GM13976 (cell line): ENCODE results near the gene FAM83F.
A peak's percentile ranks its signal among the peaks of the same experiment; 100 is the strongest.

Experiments
- DNase-seq: peaks from one replicate; pipeline ENCODE4 v3.0.0; 2012; ENCODE audit warnings: low spot score
- in situ Hi-C: fragments of 300-500 bp; cut with MboI; formaldehyde crosslinking; loops from one replicate; pipeline ENCODE4 v1.12.0; 2022; ENCODE audit warnings: low sequenced_read_pairs, mixed read lengths, inconsistent platforms; ENCODE audit not compliant: unreplicated experiment
- TF ChIP-seq, protein P1 (sequence below): IDR thresholded peaks from 2 replicates; pipeline ENCODE4 v1.5.1; 2012; ENCODE audit warnings: borderline replicate concordance, mild to moderate bottlenecking; ENCODE audit not compliant: insufficient read depth; ENCODE audit errors: extremely low read depth, missing control alignments, control extremely low read depth

The FAM83F gene

DNA sequence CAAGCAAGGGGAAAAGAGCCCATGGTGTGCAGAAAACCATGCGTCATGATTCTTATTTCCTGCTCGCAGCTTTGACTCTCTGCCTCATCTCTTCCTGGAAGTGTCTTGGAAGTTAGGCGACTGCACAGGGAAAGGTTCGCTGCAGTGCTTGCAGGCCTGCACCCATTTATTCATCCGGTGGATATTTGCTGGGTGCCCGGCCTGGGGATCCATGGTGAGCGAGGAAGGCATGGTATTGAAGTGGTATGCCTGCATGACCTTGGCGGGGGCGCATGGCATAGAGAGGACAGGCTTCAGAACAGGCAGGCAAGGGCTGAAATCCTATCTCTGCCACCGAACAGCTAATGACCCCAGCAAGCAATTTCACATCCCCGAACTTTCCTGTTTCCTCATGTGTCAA is 40.6 kb downstream of the FAM83F start:
- no peak for DNase-seq
- in situ Hi-C loops, result loop anchor here (10.0 kb wide), 1 partner anchor 309 kb away; the partner anchor contains the start of gene ADSL
- TF ChIP-seq, protein P1, sequence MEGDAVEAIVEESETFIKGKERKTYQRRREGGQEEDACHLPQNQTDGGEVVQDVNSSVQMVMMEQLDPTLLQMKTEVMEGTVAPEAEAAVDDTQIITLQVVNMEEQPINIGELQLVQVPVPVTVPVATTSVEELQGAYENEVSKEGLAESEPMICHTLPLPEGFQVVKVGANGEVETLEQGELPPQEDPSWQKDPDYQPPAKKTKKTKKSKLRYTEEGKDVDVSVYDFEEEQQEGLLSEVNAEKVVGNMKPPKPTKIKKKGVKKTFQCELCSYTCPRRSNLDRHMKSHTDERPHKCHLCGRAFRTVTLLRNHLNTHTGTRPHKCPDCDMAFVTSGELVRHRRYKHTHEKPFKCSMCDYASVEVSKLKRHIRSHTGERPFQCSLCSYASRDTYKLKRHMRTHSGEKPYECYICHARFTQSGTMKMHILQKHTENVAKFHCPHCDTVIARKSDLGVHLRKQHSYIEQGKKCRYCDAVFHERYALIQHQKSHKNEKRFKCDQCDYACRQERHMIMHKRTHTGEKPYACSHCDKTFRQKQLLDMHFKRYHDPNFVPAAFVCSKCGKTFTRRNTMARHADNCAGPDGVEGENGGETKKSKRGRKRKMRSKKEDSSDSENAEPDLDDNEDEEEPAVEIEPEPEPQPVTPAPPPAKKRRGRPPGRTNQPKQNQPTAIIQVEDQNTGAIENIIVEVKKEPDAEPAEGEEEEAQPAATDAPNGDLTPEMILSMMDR, result no peak

GRCh38 chr22:40036126-40036525 is 41.4 kb downstream of the FAM83F start:
- no peak for DNase-seq
- TF ChIP-seq, protein P1, result no peak
- in situ Hi-C loops, result loop anchor here (10.0 kb wide), 1 partner anchor 309 kb away; the partner anchor contains the start of gene ADSL

DNA sequence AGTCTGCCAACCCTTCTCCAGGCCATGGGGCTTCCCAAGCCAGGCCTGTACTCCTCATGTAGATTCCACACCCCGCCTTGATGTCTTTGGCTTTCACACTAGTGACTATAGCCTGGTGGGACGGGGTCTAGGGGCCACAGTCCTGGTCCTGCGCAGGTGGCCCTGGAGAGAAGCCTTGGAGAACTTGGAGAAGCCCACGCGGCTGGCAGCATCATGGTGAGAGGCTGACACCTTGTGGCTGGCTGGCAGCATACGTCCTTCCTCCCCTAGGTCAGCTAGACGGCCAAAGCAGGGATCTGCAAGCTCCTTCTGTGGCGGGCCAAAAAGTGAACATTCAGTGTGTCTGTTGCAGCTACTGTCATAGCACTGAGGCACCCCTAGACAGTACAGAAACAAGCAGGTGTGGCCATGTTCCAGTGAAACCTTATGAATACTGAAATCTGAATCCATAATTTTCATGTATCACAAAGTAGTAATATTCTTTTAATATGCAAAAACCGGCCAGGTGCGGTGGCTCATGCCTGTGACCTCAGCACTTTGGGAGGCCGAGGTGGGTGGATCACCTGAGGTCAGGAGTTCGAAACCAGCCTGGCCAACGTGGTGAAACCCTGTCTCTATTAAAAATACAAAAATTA is 42.0 kb downstream of the FAM83F start:
- DNase-seq, result peak; percentile 78
- in situ Hi-C loops, result loop anchor here (10.0 kb wide), 1 partner anchor 308 kb away; the partner anchor contains the start of gene ADSL
- TF ChIP-seq, protein P1, result peak; percentile 74

DNA sequence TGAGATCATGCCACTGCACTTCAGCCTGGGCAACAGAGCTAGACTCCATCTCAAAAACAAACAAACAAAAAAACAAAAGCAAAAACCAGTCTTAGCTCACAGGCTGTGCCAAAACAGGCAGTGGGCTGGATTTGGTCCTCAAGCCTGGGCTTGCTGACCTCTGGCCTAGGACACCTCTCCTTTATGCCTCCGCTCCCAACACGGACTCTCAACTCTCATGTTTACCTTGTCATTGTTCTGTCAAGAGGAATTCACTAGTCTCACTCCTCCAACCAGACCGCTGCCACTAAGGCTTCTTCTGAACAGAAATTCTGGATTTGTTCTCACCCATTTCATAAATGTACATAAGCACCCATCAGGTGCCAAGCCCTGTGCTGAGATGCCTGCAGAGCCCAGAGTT is 42.6 kb downstream of the FAM83F start:
- no peak for DNase-seq
- TF ChIP-seq, protein P1, result no peak
- in situ Hi-C loops, result loop anchor here (10.0 kb wide), 1 partner anchor 307 kb away; the partner anchor contains the start of gene ADSL

DNA sequence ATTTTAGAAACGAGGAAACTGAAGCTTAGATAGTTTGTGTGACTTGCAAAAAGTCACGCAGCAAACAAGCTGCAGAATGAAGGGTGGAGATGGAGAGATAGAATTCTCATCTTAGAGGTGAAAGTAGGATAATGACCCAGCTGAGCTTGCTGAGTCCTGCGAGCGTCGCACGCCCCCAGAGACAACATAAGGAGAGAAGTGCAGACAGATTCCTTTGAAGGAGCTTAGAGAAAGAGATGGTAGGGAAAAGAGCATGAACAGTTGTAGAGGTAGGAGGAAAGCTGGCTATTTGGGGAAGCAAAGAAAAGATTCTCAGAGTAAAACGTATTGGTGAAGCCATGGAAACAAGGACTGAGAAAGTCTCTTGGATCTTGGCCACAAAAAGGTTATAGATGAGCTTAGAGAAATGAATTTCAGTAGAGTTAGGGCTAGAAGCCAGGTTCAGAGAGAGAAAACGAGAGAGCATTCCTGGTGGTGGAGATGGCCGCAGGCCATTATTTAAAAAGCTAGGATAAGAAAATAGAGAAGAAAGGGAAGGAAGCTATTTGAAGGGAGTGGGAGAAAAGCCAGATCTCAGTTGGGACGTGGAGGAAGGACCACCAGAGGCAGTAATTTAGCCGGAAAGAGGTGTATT is 44.8 kb downstream of the FAM83F start:
- in situ Hi-C loops, result loop anchor here (10.0 kb wide), 1 partner anchor 305 kb away; the partner anchor contains the start of gene ADSL
- TF ChIP-seq, protein P1, result no peak
- DNase-seq, result no peak

- in situ Hi-C loops, result no loop called here
- TF ChIP-seq, protein P1, result no peak
- DNase-seq, result no peak
These were observed 46.2 kb downstream of the FAM83F start for GRCh38 chr22:40040927-40041326.
